HEK293 (cell line): ENCODE results near the gene ABLIM2.

Experiments used
- CTCF ChIA-PET: fragments of 350-600 bp; formaldehyde crosslinking; extraction: SDS; loops from one replicate; lab custom pipeline; 2021; ENCODE audit warnings: antibody characterized with exemption; lab: Yijun Ruan, JAX
- POLR2A ChIA-PET: fragments of 300-600 bp; formaldehyde crosslinking; extraction: SDS; loops from one replicate; lab custom pipeline; 2020; ENCODE audit warnings: antibody characterized with exemption, inconsistent platforms; lab: Yijun Ruan, JAX
- H3K27ac ChIP-seq: fragments of 200-500 bp; sonication (Bioruptor generic); 2 replicates; pipeline ENCODE4 v1.5.1; 2014; ENCODE audit warnings: low read depth, low read length, control low read depth, inconsistent platforms; ENCODE audit errors: extremely low read depth
- H3K36me3 ChIP-seq, 2 experiments: fragments of 200-500 bp in 1 of 2; sonication (Bioruptor generic) in 1 of 2; 1 replicate in 1 of 2; 2 replicates in 1 of 2; pipeline ENCODE4 v1.5.1; 2014 to 2017; ENCODE audit warnings: inconsistent platforms in 2 of 2, low read length in 2 of 2; ENCODE audit not compliant: control insufficient read depth in 2 of 2, insufficient read depth in 1 of 2
- H3K4me1 ChIP-seq: fragments of 200-500 bp; sonication (Bioruptor generic); 2 replicates; pipeline ENCODE4 v1.5.1; 2014; ENCODE audit warnings: mild to moderate bottlenecking, low read length, inconsistent platforms; ENCODE audit not compliant: control insufficient read depth, insufficient read depth
- H3K4me3 ChIP-seq: 2 replicates; pipeline ENCODE4 v1.5.1; 2011; ENCODE audit warnings: low read depth, mild to moderate bottlenecking, control low read depth, low read length, moderate library complexity
- H3K9me3 ChIP-seq: fragments of 200-500 bp; sonication (Bioruptor generic); 2 replicates; pipeline ENCODE4 v1.5.1; 2014; ENCODE audit warnings: low read depth, low read length, inconsistent platforms; ENCODE audit not compliant: control insufficient read depth, insufficient read depth
- GLIS2 ChIP-seq: fragments of 450-650 bp; formaldehyde crosslinking; IDR thresholded peaks from 2 replicates; pipeline ENCODE4 v1.5.1; 2016; ENCODE audit warnings: missing biosample characterization, missing genetic modification characterization
- HOXC10 ChIP-seq: sonication (generic); formaldehyde crosslinking; IDR thresholded peaks from 2 replicates; pipeline ENCODE4 v1.8.1; 2023; ENCODE audit warnings: mild to moderate bottlenecking, missing genetic modification reagents
- KLF17 ChIP-seq: fragments of 450-650 bp; formaldehyde crosslinking; IDR thresholded peaks from 2 replicates; pipeline ENCODE4 v1.5.1; 2016; ENCODE audit warnings: missing biosample characterization, missing genetic modification characterization
- PBX3 ChIP-seq: sonication (generic); formaldehyde crosslinking; IDR thresholded peaks from 2 replicates; pipeline ENCODE4 v1.8.1; 2022; ENCODE audit warnings: mild to moderate bottlenecking, moderate library complexity, missing genetic modification reagents
- RBAK ChIP-seq: fragments of 450-650 bp; formaldehyde crosslinking; IDR thresholded peaks from 2 replicates; pipeline ENCODE4 v1.5.1; 2016; ENCODE audit warnings: missing biosample characterization, missing genetic modification characterization
- SP7 ChIP-seq: fragments of 450-650 bp; formaldehyde crosslinking; IDR thresholded peaks from 2 replicates; pipeline ENCODE4 v1.5.1; 2016; ENCODE audit warnings: missing biosample characterization, missing genetic modification characterization
- TCF7L2 ChIP-seq: IDR thresholded peaks from 2 replicates; pipeline ENCODE4 v1.6.1; 2011; ENCODE audit warnings: low read depth, mild to moderate bottlenecking, inconsistent platforms, low read length, moderate library complexity, borderline replicate concordance
- YY2 ChIP-seq: fragments of 450-650 bp; formaldehyde crosslinking; IDR thresholded peaks from 2 replicates; pipeline ENCODE4 v1.5.1; 2016; ENCODE audit warnings: missing biosample characterization, missing genetic modification characterization
- ZBTB10 ChIP-seq: fragments of 450-650 bp; formaldehyde crosslinking; IDR thresholded peaks from 2 replicates; pipeline ENCODE4 v1.5.1; 2016; ENCODE audit warnings: missing biosample characterization, missing genetic modification characterization
- ZBTB17 ChIP-seq: fragments of 450-650 bp; formaldehyde crosslinking; IDR thresholded peaks from 2 replicates; pipeline ENCODE4 v1.5.1; 2016; ENCODE audit warnings: missing biosample characterization, missing genetic modification characterization
- ZFP41 ChIP-seq: fragments of 450-650 bp; formaldehyde crosslinking; IDR thresholded peaks from 2 replicates; pipeline ENCODE4 v1.5.1; 2016; ENCODE audit warnings: missing biosample characterization, missing genetic modification characterization, borderline replicate concordance
- ZNF132 ChIP-seq: fragments of 450-650 bp; formaldehyde crosslinking; IDR thresholded peaks from 2 replicates; pipeline ENCODE4 v1.5.1; 2017; ENCODE audit warnings: missing biosample characterization, missing genetic modification characterization, borderline replicate concordance
- ZNF138 ChIP-seq: fragments of 450-650 bp; formaldehyde crosslinking; IDR thresholded peaks from 2 replicates; pipeline ENCODE4 v1.5.1; 2016; ENCODE audit warnings: missing biosample characterization, missing genetic modification characterization, borderline replicate concordance
- ZNF362 ChIP-seq: fragments of 450-650 bp; formaldehyde crosslinking; IDR thresholded peaks from 2 replicates; pipeline ENCODE4 v1.5.1; 2016; ENCODE audit warnings: missing biosample characterization, missing genetic modification characterization
- ZNF366 ChIP-seq: fragments of 450-650 bp; formaldehyde crosslinking; conservative IDR thresholded peaks from 2 replicates; pipeline ENCODE4 v1.5.1; 2016; ENCODE audit warnings: missing biosample characterization, missing genetic modification characterization
- ZNF404 ChIP-seq: fragments of 450-650 bp; formaldehyde crosslinking; IDR thresholded peaks from 2 replicates; pipeline ENCODE4 v1.5.1; 2017; ENCODE audit warnings: missing biosample characterization, missing genetic modification characterization
- ZNF488 ChIP-seq: fragments of 450-650 bp; formaldehyde crosslinking; IDR thresholded peaks from 2 replicates; pipeline ENCODE4 v1.5.1; 2016; ENCODE audit warnings: missing biosample characterization, missing genetic modification characterization
- ZNF558 ChIP-seq: fragments of 450-650 bp; formaldehyde crosslinking; IDR thresholded peaks from 2 replicates; pipeline ENCODE4 v1.5.1; 2016; ENCODE audit warnings: missing biosample characterization, missing genetic modification characterization
- ZNF561 ChIP-seq: fragments of 450-650 bp; IDR thresholded peaks from 2 replicates; pipeline ENCODE4 v1.5.1; 2018; ENCODE audit warnings: missing biosample characterization, missing genetic modification characterization, borderline replicate concordance
- ZNF610 ChIP-seq: fragments of 450-650 bp; formaldehyde crosslinking; IDR thresholded peaks from 2 replicates; pipeline ENCODE4 v1.5.1; 2016; ENCODE audit warnings: missing biosample characterization, missing genetic modification characterization, borderline replicate concordance
- ZNF670 ChIP-seq: fragments of 450-650 bp; formaldehyde crosslinking; IDR thresholded peaks from 2 replicates; pipeline ENCODE4 v1.5.1; 2016; ENCODE audit warnings: missing biosample characterization, missing genetic modification characterization, low read depth
- ZNF776 ChIP-seq: fragments of 450-650 bp; formaldehyde crosslinking; IDR thresholded peaks from 2 replicates; pipeline ENCODE4 v1.5.0; 2017; ENCODE audit warnings: missing biosample characterization, missing genetic modification characterization, borderline replicate concordance
- ZNF777 ChIP-seq: fragments of 450-650 bp; formaldehyde crosslinking; IDR thresholded peaks from 2 replicates; pipeline ENCODE4 v1.5.1; 2017; ENCODE audit warnings: missing biosample characterization, missing genetic modification characterization, borderline replicate concordance
- ZNF792 ChIP-seq: fragments of 450-650 bp; formaldehyde crosslinking; IDR thresholded peaks from 2 replicates; pipeline ENCODE4 v1.5.1; 2016; ENCODE audit warnings: missing biosample characterization, missing genetic modification characterization
- TF ChIP-seq, protein P1 (sequence below): fragments of 450-650 bp; formaldehyde crosslinking; IDR thresholded peaks from 2 replicates; pipeline ENCODE4 v1.5.1; 2016; ENCODE audit warnings: missing biosample characterization, missing genetic modification characterization, borderline replicate concordance

The ABLIM2 gene

GRCh38 chr4:8033067-8033755, 125.4 kb downstream of the ABLIM2 start (continued):
- no peak for TF ChIP-seq ZBTB10 (tag by site-specific recombination)
- TF ChIP-seq RBAK: no peak
- TF ChIP-seq, protein P1, sequence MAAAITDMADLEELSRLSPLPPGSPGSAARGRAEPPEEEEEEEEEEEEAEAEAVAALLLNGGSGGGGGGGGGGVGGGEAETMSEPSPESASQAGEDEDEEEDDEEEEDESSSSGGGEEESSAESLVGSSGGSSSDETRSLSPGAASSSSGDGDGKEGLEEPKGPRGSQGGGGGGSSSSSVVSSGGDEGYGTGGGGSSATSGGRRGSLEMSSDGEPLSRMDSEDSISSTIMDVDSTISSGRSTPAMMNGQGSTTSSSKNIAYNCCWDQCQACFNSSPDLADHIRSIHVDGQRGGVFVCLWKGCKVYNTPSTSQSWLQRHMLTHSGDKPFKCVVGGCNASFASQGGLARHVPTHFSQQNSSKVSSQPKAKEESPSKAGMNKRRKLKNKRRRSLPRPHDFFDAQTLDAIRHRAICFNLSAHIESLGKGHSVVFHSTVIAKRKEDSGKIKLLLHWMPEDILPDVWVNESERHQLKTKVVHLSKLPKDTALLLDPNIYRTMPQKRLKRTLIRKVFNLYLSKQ (tag by site-specific recombination): no peak
- no peak for TF ChIP-seq ZNF777 (tag by site-specific recombination)
- no peak for TF ChIP-seq ZNF792

DNA sequence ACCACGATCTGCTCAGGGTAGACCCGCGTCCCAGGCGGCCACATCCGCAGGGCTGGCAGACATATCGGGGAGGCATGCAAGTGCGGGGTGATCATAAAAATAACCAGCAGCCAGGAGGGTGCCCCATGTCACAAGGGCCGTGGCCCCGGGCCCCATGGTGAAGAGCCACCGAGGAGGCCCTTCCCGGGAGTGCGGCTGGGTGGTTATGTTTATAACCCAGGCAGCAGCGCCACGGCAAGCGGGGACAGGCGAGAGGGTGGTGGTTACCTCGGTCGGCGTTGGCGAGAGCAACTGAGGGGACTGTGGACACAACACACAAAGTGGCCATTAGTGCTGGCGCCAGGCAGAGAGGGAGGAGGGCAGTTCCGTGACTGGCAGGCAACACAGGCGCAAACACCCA, 126.2 kb downstream of the ABLIM2 start:
- no peaks in the 10 kb centered on the region for H3K4me1 ChIP-seq
- no peak overlapping the region for H3K4me3 ChIP-seq
- CTCF ChIA-PET: no interaction called here
- no peaks in the 10 kb centered on the region for H3K9me3 ChIP-seq
- no peak overlapping the region for H3K27ac ChIP-seq
- H3K36me3 ChIP-seq: no peaks in the 10 kb centered on the region
- no peak for TF ChIP-seq YY2
- no peak for TF ChIP-seq PBX3
- no peak for TF ChIP-seq ZNF776 (tag by site-specific recombination)
- no peak for TF ChIP-seq KLF17 (tag by site-specific recombination)
- no peak for TF ChIP-seq ZNF362 (tag by site-specific recombination)
- TF ChIP-seq HOXC10 (CRISPR knock-in tag): no peak
- TF ChIP-seq ZNF610 (tag by site-specific recombination): no peak
- TF ChIP-seq, all 188 proteins: peak for 0
- POLR2A ChIA-PET: no interaction called here

DNA sequence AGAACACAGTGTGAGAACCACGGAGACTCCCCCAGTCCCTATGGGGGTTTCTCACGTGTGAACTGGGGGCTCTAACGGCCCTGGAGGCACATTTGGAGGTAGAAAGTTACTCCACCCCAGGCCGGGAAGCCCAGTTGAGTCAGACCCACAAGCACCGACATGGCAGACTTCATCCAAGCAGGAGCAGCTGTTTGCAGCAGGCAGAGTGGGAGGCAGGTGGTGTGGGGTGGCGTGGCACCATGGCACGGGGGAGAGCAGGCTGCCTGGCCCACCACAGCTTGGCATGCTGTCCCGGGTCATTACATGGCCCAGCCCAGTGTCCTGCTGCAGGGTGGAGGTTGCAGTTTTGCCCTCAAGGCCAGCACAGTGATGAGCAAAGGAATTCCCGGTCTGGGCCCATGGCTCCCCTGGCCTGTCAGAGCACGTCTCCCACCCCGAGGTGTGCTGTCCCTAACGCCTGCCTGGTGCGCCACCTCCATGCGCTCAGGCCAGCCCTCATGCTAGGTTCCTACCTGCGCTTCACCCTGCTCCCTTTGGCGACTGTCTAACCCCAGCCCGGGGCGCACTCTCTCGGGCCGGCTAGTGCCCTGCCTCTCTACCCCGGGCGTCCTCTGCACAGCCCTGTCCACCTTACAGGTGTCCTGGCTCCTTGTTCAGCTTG, 128.4 kb downstream of the ABLIM2 start:
- H3K4me3 ChIP-seq: no peak overlapping the region
- POLR2A ChIA-PET: interaction anchor here (1.1 kb wide), 1 partner anchor 20 kb away, joined by 6 read pairs; no protein-coding TSS in a partner anchor
- no peaks in the 10 kb centered on the region for H3K4me1 ChIP-seq
- CTCF ChIA-PET: interaction anchor here (0.5 kb wide), 1 partner anchor 39 kb away, joined by 3 read pairs; no protein-coding TSS in a partner anchor
- no peaks in the 10 kb centered on the region for H3K9me3 ChIP-seq
- no peak overlapping the region for H3K27ac ChIP-seq
- H3K36me3 ChIP-seq: no peaks in the 10 kb centered on the region
- TF ChIP-seq ZNF561 (tag by site-specific recombination) (no peak), SP7 (tag by site-specific recombination) (no peak), ZNF138 (tag by site-specific recombination) (no peak), GLIS2 (tag by site-specific recombination) (no peak), ZFP41 (no peak), ZNF670 (no peak), ZNF366 (tag by site-specific recombination) (no peak), ZNF488 (tag by site-specific recombination) (no peak), ZNF558 (no peak), ZBTB17 (no peak), ZNF404 (tag by site-specific recombination) (no peak), ZNF132 (tag by site-specific recombination) (no peak), TCF7L2 (no peak)
